Neural cell (in vitro differentiated cells): ENCODE data around the gene SLC37A3.

Experiments used
- EP300 ChIP-seq: fragments of 450-650 bp; conservative IDR thresholded peaks from 2 replicates; pipeline ENCODE4 v1.6.1; 2014; ENCODE audit warnings: antibody characterized with exemption, mild to moderate bottlenecking, moderate library complexity; ENCODE audit not compliant: poor library complexity, severe bottlenecking
- TF ChIP-seq, protein P1 (sequence below): fragments of 450-650 bp; IDR thresholded peaks from 2 replicates; pipeline ENCODE4 v1.5.1; 2014; ENCODE audit warnings: antibody characterized with exemption, mild to moderate bottlenecking, moderate library complexity; ENCODE audit not compliant: poor library complexity, severe bottlenecking

DNA sequence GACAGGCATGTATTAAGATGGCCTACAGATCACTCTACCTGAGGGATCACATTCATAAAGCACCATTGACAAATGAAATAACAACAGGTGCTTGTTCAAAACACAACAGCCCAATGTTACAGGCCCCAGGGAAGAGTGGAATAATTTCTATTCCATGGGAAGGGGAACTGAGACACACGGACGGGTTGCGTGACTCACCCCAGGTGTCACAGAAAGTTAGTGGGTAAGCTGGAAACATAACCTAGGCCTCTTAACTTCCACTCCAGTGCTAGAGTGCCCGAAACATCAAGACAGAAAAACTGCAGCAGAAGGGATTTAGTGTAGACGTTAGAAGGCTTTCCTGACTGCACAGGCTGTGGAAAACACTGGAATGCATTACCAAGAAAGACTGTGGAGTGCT lies 48.3 kb downstream of the SLC37A3 start:
- no peak for TF ChIP-seq EP300
- TF ChIP-seq, protein P1, sequence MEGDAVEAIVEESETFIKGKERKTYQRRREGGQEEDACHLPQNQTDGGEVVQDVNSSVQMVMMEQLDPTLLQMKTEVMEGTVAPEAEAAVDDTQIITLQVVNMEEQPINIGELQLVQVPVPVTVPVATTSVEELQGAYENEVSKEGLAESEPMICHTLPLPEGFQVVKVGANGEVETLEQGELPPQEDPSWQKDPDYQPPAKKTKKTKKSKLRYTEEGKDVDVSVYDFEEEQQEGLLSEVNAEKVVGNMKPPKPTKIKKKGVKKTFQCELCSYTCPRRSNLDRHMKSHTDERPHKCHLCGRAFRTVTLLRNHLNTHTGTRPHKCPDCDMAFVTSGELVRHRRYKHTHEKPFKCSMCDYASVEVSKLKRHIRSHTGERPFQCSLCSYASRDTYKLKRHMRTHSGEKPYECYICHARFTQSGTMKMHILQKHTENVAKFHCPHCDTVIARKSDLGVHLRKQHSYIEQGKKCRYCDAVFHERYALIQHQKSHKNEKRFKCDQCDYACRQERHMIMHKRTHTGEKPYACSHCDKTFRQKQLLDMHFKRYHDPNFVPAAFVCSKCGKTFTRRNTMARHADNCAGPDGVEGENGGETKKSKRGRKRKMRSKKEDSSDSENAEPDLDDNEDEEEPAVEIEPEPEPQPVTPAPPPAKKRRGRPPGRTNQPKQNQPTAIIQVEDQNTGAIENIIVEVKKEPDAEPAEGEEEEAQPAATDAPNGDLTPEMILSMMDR, result no peak
